Activated gamma-delta T cell (primary cell): ENCODE results near the gene PLAU.
"Not testable (repeated sequence)": the region's sequence is repeated elsewhere in the genome, so short reads cannot be mapped to it uniquely, and the experiment has no call there.

ENCODE experiments used
- DNase-seq: peaks from one replicate; lab custom pipeline; 2025; lab: John Stamatoyannopoulos, UW

The PLAU gene

DNA sequence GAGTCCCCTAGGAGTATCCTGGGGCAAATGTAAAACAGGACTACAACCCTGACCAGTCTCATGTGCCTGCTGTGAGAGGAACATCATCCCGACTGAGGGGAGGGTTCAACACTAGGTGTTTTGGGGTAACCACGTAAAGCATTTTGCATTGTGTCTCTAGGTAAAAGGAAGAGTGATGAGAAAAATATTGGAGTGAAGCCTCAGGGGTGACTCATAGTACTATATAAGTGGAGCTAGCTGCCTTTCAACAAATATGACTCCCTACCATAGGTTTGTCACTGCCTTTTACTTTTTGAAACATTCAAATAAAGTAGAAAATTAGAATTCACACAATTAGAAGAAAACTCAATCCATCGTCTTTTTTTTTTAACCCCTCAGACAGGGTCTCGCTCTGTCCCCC, 34.0 kb upstream of the PLAU start:
- DNase-seq: no peak

DNA sequence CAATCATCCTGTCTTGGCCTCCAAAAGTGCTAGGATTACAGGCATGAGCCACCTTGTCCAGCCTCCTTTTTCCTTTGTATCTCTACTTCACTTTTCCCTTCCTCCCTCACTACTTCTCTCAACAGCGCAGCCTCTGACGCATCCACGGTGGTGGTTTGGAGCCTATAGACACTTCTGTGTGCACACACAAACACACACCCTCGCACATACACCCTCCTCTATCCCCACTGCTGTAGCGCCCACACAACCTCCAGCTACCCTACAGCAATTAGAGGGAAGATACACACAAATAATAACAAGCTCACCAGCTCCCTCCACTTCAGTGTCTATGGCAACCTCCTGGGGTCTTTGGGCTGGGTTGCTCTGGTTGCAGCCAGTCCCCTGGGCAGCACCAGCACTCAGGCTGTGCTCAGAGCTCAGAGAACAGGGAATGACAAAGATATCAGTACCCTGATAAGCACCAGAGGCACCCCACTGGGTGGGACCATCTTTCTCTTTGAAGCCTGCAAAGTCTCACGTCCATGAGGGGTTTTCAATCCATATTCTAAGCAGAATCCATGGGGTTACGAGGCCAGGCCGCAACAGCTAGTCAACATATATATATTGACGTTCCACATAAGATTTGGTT, 33.3 kb upstream of the PLAU start:
- DNase-seq: no peak

DNA sequence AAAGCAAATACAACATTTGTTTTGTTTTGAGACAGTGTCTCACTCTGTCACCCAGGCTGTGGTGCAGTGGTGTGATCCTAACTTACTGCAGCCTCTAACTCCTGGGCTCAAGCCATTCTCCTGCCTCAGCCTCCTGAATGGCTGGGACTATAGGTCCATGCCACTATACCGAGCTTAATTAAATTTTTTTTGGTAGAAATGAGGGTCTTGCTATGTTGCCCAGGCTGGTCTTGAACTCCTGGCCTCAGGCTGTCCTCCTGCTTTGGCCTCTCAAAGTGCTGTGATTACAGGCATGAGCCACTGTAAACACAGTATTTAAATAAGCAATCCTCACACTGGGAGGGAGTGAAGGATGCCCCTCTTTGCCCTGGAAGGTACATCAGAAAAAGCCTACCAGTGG, 32.6 kb upstream of the PLAU start:
- DNase-seq: no peak

DNA sequence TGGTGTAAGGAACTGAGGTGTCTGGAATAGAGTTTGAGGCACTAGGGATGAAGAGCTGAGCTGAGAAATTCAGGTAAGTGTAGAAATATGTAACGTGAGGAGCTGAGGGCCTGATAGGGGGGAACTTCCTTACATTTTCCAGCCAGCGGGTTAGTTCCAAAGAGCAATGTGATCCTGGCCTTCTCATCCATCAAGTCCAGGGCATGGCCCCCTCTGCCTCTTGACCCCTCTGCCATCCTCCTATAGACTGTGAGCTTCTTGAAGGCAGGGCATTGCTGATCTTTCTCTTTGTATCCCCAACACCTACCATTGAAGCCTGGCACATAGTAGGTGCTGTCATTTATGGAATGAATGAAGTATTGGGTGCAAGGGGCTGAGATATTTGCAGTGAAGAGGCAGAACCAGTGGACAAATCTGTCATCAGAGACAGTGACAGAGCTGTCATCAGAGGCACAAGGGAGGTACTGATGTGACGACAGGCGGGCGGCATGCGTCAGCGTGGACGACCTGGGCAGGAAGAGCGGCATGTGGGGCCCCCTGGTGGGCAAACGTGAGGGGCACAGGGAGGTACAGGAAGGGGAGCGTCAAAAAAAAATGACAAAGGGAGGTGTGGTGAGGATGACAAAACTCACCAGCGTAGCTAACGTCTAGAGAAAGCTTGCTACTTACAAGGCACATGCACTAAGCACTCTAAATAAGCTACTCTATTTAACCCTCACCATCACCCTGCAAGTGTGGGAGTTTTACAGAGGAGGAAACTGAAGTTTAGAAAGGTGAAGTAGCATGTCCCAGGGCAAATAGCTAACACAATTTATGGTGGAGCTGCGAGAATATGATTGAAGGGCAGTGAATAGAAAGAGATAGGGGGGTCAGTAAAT, 31.4 kb upstream of the PLAU start:
- peak; percentile 80 for DNase-seq

DNA sequence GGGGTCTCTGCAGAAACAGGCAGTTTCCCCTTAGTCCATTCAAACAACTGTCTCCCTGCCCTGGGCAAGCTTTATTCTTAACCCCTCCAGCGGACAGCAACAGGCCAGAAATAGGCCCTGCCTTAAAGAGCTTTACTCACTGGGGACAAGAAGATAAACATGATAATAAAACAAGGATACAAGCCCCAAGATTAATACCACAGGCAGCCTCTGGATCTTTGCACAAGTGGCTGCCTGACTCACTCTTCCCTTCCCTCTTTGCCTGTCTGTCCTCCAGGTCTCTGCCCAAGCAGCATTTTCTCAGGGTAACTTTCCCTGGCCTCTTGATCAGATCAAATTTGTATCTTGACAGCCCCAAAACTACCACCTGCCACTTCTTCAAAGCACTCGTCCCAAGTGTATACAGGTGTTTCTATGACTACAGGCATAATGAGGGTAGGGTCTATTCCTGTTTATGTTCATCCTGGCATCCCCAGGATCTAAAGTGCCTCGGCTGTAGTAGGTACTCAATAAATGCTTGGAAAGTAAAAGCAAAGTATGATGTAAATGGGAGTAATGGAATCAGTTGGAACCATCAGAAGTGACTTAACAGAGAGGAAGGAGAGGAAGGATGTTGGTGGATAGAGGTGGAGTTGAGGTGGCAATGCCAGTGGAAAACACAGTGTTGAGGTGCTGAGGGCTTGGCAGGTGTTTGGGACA, 29.6 kb upstream of the PLAU start:
- no peak for DNase-seq

DNA sequence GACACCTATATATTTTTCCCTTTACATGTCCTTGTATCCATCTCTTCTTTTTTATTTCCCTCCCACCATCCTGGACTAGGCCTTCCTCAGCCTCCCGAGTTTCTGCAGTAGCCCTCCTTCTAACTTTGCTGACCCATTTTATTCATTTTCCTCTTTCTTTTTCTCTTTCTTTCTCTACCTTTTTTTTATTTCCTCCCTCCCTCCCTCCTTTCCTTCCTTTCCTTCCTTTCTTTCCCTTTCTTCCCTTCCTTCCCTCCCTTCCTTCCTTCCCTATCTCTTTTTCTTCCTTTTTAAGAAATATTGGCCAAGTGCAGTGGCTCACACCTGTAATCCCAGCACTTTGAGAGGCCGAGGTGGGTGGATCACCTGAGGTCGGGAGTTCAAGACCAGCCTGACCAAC, 26.9 kb upstream of the PLAU start:
- no peak for DNase-seq

DNA sequence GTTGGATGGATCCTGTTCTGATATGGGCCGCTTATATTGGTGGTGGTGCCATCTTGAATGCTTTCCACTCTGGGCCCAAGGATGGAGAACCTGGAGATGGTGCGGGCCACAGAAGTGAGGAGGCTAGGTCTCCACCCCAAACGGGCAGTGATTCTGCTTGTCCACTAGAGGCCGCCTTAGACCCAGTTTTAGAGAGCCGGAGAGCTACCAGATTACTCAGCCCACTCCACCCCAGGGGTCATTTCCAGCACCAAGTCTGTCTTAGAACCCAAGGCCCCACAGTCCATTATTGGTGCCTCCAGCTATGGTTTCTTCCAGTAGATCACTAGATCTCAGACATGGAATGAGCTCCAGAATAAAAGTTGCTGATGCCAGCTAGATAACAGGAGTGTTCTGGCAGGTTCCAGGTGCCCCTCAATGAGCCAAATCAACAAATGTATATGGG, 24.8 kb upstream of the PLAU start:
- no peak for DNase-seq

DNA sequence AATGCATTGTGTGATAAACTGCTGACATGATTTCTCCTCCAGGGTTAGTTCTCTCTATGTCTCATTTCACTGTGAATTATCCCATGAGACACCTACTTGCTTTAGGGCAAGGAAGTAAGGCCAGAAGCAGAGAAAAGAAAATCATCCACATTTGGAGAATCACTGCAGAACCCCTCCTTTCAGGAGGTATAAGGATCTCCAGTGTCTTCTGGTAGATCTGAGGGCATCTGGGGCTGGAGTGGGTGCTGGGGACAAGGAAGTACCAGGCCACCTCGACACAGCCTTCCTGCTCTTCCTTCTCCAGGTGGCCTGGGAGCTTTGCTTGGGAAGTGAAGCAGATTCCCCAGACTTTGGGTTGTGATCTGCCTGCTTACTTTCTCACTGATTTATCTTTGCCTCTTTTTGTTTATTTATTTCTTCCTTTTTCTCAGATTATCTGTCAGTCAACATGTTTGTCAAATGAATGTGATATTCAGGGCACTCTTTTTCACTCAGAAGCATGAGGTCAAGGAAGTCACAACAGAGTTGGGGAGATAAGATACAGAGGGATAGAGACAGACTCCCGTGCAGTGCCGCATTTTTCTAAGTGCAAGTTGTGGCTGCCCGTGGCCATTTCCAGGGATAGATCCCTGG, 24.2 kb upstream of the PLAU start:
- no peak for DNase-seq

DNA sequence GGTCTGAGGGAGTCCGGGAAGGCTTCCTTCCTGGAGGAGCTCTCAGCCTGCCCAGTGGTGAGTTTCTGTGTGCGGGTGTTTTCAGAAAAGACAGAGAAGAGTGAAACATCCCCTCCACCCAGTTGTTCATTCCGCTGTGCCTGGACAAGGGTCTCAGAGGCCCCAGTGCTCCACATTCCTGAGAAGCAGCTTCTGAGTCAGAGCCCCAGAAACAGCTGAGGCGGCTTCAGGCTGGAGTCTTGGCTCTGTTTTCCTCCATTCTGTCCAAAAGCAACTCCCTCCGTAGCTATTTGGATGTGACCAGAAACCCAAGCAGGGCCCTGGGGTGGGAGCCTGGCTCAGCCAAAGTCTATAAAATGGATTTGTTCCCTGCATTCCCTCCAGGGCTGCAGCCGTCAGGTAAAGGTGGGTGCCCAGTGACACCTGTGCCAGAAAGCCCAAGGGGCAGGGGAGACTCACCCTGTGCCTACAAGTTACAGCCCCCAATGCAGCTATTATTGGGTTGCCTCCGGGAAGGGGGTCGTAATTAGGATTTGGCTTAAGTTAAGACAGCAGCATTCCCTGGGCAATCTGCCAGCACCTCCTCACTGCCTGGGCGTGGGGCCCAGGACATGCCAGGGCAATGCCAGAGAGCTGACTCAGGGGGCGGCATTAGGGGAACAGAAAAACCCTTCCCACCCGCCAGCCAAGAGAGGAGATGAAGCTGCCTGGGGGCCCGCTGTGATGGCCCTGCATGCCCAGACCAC, 23.5 kb upstream of the PLAU start:
- DNase-seq: no peak

DNA sequence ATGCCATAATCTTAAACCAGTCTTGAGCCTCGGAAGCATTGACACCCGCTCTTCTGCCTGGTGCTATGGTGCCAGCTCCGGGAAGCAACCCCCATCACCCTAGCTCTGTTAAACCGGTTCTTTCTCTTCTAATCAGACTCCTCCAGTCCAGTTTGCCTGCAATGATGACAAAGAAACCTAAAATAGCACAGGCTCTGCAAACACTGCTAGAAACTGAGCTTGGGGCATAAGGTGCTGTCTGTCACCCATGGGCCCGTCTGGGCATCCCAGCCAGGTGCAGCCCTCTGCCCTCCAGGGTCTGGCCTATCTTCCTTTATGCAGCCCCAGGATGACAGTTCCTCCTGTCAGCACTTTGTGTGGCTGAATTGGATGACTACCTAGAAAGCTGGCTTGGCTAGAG, 22.4 kb upstream of the PLAU start:
- no peak for DNase-seq

DNA sequence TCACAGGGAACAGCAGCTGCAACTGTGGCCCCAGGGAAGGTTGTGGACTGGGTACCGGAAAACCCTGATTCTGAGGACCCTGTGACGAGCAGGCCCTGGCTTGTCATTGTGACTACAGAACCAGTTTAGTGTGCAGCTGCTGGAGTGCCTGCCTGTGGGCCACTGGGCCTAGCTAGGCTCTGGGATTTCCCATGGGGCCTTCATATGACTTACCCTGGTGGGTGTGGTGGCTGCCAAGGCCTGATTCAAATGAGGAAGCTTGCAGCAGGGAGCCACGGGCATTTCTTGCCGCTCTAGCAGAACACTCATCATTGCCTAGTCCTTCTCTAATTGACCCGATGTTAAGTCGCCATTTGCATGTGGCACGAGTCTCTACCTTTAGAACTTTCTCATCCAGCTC, 21.9 kb upstream of the PLAU start:
- DNase-seq: no peak

DNA sequence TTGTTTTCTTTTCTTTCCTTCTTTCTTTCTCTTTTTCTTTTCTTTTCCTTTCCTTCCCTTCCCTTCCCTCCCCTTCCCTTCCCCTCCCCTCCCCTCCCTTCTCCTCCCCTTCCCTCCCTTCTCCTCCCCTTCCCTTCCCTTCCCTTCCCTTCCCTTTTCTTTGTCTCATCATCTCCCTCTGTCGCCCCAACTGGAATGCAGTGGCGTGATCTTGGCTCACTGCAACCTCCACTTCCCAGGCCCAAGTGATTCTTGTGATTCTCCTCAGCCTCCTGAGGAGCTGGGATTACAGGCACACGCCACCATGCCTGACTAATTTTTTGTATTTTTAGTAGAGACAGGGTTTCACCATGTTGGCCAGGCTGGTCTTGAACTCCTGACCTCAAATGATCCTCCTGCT, 21.5 kb upstream of the PLAU start:
- not testable (repeated sequence) for DNase-seq

DNA sequence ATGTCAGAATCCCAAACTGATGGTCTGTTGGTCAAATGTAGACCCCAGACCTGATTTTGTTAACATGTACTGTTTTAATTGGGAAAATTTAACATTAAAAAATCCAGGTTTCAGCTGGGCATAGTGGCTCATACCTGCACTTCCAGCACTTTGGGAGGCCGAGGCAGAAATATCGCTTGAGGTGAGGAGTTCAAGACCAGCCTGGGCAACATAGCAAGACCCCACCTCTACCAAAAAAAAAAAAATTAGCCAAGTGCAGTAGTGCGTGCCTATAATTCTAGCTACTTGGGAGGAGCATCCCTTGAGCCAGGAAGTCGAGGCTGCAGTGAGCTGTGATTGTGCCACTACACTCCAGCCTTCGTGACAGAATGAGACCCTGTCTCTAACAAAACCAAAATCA, 20.7 kb upstream of the PLAU start:
- no peak for DNase-seq

DNA sequence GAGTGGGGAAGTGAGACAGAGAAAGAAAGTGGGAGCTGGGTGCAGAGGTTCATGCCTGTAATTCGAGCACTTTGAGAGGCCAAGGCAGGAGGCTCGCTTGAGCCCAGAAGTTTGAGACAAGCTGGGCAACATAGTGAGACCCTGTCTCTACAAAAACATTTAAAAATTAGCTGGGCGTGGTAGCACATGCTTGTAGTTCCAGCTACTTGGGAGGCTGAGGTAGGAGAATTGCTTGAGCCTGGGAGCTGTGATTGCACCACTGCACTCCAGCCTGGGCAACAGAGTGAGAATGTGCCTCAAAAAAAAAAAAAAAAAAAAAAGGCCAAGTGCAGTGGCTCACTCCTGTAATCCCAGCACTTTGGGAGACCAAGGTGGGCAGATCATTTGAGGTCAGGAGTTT, 20.1 kb upstream of the PLAU start:
- DNase-seq: not testable (repeated sequence)

DNA sequence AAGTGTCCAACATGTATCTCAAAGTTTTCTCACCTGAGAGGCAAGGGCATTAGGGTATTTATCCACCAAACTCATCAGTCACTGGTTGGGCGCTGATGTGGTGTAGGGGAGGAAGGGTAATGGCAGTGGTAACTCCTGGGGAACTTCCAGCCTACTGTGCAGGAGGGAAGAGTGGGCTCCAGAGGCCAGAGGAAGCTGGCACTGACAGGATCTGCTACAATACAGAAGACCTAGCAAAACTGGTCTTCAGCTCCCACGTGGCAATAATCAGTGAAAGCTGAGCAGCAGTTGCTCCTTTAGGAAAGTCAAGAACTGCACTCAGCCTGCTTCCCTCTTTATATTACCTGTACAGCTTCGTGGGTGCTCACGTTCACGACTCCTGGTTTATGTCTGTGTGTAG, 19.4 kb upstream of the PLAU start:
- no peak for DNase-seq

DNA sequence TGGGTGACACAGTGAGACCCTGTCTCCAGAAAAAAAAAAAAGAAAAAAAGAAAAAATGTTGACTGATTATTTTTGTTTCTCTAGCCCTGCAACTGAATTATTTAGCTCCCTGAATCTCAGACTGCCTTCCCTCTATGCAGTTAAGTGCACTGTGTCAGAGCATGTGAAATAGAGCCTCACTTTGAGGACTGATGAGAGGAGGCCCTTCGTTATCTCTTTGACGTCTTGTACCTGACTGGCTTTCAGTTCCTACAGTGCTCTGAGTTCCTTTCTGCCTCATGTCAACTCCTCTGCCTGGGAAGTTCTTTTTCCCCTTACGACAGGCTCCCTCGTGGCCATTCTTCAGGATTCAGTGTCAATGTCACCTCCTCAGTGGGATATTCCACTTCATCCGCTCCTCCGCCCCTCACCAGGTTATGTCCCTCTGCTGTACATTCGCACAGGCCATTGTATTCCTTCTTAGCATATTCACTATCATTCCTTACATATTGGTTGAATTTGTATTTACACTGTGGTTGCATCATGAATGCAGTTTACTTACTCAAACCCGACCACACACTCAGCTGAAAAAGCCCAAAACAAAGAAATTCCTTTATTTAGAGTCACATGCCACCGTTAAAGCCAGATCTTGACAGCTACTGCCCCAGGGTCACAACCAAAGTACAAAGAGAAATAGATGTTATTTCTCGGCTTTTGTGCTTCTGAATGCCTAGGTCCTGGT, 18.5 kb upstream of the PLAU start:
- DNase-seq: no peak

DNA sequence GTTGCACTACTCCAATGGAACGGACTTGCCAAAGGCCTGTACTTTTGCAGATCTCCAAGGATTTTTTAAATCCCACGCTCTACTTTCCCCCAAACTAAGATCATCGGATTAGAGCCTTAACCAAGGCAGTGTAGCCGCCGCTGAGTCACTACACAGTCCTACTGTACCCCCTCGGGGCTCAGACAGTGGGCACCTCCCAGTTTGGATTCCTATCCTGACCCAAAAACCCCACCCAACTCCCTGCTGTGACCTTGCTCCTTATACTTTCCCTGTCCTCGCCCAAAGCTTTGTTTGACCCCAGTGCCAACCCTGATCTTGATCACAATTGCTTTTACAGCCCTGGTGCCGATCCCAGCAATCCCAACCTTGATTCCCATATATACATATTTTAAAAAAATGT, 17.5 kb upstream of the PLAU start:
- DNase-seq: no peak

DNA sequence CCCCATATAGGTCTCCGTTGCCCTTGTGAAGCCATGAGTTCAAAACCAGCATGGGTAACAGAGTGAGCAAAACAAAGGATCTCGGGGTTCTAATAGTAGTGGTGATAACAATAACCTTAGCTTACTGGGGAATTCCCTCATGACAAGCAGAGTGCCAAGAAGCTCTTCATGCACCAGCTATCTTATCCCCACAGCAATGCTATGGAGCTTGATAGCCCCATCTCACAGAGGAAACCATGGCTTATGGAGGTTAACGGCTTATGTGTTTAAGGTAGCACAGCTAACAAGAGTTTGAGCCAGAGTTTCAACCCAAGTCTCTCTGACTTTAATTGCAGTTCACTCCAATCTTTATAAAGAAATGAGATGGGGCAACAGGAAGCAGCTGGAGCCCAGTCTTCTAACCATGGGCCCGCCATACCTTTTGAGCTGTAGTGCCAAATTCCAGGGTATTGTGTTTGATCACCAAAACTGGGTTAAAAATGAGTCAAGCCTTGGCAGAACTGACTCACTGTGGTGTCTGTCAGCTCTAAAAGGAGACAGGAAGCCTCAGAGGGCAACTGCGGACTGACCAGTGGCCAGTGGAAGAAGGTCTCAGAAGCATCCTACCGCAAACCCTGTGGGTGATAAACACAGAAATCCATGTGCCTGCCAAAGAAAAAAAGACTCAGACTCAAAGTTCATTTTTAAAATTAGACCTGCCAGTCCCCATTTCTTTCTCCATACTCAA, 16.5 kb upstream of the PLAU start:
- no peak for DNase-seq

DNA sequence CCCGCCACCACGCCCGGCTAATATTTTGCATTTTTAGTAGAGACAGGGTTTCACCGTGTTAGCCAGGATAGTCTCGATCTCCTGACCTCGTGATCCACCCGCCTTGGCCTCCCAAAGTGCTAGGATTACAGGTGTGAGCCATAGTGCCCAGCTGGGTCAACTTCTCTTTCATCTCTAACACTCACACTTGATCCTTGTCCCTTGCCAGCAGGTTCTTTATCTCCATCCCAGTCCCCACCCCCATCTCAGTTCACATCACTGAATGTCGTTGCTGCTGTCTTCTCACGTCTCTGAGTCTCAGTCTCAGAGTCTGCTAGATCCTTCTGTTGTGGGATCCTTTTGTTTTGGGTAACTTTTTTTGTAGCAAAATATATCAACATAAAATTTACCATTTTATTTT, 15.6 kb upstream of the PLAU start:
- not testable (repeated sequence) for DNase-seq

DNA sequence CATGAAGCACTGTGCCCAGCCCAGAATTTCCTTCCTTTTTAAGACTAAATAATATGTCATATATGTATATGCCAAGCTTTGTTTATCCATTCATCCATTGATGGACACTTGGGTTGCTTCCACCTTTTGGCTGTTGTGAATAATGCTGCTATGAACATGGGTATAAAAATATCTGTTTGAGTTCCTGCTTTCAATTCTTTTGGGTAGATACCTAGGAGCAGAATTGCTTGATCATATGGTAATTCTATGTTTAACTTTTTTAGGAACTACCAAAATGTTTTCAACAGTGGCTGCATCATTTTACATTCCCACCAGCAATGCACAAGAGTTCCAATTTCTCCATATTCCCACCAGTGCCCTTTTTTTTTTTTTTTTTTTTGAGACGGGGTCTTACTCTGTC, 13.2 kb upstream of the PLAU start:
- DNase-seq: no peak
